HEK293T (cell line): ENCODE data around the gene CYP4F8.

Experiments used
- CTCF ChIA-PET: fragments of 350-600 bp; formaldehyde crosslinking; extraction: SDS; loops from one replicate; lab custom pipeline; 2021; ENCODE audit warnings: antibody characterized with exemption, inconsistent platforms; lab: Yijun Ruan, JAX
- POLR2A ChIA-PET: fragments of 350-600 bp; formaldehyde crosslinking; extraction: SDS; loops from one replicate; lab custom pipeline; 2020; ENCODE audit warnings: antibody characterized with exemption, inconsistent platforms; lab: Yijun Ruan, JAX
- DNase-seq: peaks from one replicate; pipeline ENCODE4 v3.0.0; 2012; ENCODE audit warnings: mixed read lengths; ENCODE audit errors: extremely low spot score
- ARNT ChIP-seq: fragments of 450-650 bp; IDR thresholded peaks from 2 replicates; pipeline ENCODE4 v1.6.1; 2017; ENCODE audit warnings: mild to moderate bottlenecking
- BHLHE40 ChIP-seq: fragments of 450-650 bp; IDR thresholded peaks from 2 replicates; pipeline ENCODE4 v1.6.1; 2016; ENCODE audit warnings: mild to moderate bottlenecking, moderate library complexity, borderline replicate concordance
- CTBP1 ChIP-seq: fragments of 450-650 bp; IDR thresholded peaks from 2 replicates; pipeline ENCODE4 v1.6.1; 2016; ENCODE audit warnings: borderline replicate concordance
- ELF4 ChIP-seq: fragments of 450-650 bp; IDR thresholded peaks from 2 replicates; pipeline ENCODE4 v1.6.1; 2017; ENCODE audit warnings: antibody characterized with exemption
- FOXA1 ChIP-seq: fragments of 450-650 bp; IDR thresholded peaks from 2 replicates; pipeline ENCODE4 v1.6.1; 2016; ENCODE audit warnings: mild to moderate bottlenecking
- FOXK2 ChIP-seq: fragments of 450-650 bp; IDR thresholded peaks from 2 replicates; pipeline ENCODE4 v1.6.1; 2016; ENCODE audit warnings: mild to moderate bottlenecking
- FOXM1 ChIP-seq: fragments of 450-650 bp; IDR thresholded peaks from 2 replicates; pipeline ENCODE4 v1.6.1; 2017; ENCODE audit warnings: mild to moderate bottlenecking, borderline replicate concordance
- HDGF ChIP-seq: fragments of 450-650 bp; IDR thresholded peaks from 2 replicates; pipeline ENCODE4 v1.6.1; 2017; ENCODE audit warnings: antibody characterized with exemption, borderline replicate concordance
- L3MBTL2 ChIP-seq: fragments of 450-650 bp; conservative IDR thresholded peaks from 2 replicates; pipeline ENCODE4 v1.6.1; 2016; ENCODE audit warnings: mild to moderate bottlenecking
- LEF1 ChIP-seq: fragments of 450-650 bp; IDR thresholded peaks from 2 replicates; pipeline ENCODE4 v1.6.1; 2017; ENCODE audit warnings: mild to moderate bottlenecking, borderline replicate concordance
- NFRKB ChIP-seq: fragments of 450-650 bp; IDR thresholded peaks from 2 replicates; pipeline ENCODE4 v1.6.1; 2016; ENCODE audit warnings: mild to moderate bottlenecking, moderate library complexity
- SP1 ChIP-seq: fragments of 450-650 bp; IDR thresholded peaks from 2 replicates; pipeline ENCODE4 v1.6.1; 2017
- SUZ12 ChIP-seq: fragments of 450-650 bp; IDR thresholded peaks from 2 replicates; pipeline ENCODE4 v1.6.1; 2016; ENCODE audit warnings: mild to moderate bottlenecking
- TARDBP ChIP-seq: fragments of 450-650 bp; IDR thresholded peaks from 2 replicates; pipeline ENCODE4 v1.6.1; 2016
- ZNF384 ChIP-seq: fragments of 450-650 bp; IDR thresholded peaks from 2 replicates; pipeline ENCODE4 v1.6.1; 2016
- TF ChIP-seq, protein P1 (sequence below): fragments of 450-650 bp; IDR thresholded peaks from 2 replicates; pipeline ENCODE4 v1.6.1; 2016

The CYP4F8 gene

DNA sequence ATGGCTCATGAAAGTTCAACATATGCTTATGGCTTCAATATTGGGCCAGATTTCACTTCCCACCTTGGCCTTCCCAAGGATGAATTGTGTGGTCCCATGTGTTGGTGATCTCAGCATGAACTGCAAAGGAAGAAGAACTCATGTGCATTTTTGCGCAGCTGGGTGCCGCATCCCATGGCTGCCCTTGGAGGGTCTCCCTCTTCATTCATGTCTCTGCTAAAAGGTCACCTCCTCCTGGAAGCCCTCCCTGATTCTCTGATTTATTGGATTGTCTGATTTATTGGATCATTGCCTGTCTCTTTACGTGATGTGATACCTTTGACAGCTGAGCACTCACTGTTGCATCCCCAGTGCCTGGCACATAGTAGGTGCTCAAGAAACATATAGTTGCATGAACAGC, 1.7 kb upstream of the CYP4F8 start:
- TF ChIP-seq SP1: no peak
- no peak for TF ChIP-seq LEF1
- TF ChIP-seq L3MBTL2: no peak
- TF ChIP-seq ZNF384: no peak
- TF ChIP-seq ARNT: no peak
- TF ChIP-seq HDGF: no peak
- no peak for TF ChIP-seq NFRKB
- TF ChIP-seq SUZ12: no peak
- TF ChIP-seq FOXM1: no peak
- no peak for TF ChIP-seq CTBP1
- TF ChIP-seq ELF4: no peak
- TF ChIP-seq TARDBP: no peak
- no peak for TF ChIP-seq BHLHE40
- no peak for TF ChIP-seq FOXK2
- TF ChIP-seq, protein P1, sequence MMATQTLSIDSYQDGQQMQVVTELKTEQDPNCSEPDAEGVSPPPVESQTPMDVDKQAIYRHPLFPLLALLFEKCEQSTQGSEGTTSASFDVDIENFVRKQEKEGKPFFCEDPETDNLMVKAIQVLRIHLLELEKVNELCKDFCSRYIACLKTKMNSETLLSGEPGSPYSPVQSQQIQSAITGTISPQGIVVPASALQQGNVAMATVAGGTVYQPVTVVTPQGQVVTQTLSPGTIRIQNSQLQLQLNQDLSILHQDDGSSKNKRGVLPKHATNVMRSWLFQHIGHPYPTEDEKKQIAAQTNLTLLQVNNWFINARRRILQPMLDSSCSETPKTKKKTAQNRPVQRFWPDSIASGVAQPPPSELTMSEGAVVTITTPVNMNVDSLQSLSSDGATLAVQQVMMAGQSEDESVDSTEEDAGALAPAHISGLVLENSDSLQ: no peak
- TF ChIP-seq FOXA1: no peak
- DNase-seq: no peak
- CTCF ChIA-PET: no interaction called here
- POLR2A ChIA-PET: no interaction called here

DNA sequence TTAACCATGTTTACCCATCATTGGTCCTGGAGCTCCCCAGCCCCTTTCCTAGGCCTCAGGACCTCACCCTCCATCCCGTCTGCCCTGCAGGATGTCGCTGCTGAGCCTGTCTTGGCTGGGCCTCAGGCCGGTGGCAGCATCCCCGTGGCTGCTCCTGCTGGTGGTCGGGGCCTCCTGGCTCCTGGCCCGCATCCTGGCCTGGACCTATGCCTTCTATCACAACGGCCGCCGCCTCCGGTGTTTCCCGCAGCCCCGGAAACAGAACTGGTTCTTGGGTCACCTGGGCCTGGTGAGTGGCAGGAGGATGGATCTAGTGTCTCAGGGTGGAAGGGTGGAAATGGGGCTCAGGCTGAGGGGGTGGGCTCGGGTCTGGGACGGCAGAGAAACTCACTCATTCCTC, 508 bp downstream of the CYP4F8 start:
- ChIA-PET CTCF (no interaction called here), POLR2A (no interaction called here)
- TF ChIP-seq TARDBP (no peak), LEF1 (no peak), SP1 (no peak), L3MBTL2 (no peak), ELF4 (no peak), SUZ12 (no peak), BHLHE40 (no peak), CTBP1 (no peak)
- TF ChIP-seq, protein P1: no peak
- no peak for DNase-seq

DNA sequence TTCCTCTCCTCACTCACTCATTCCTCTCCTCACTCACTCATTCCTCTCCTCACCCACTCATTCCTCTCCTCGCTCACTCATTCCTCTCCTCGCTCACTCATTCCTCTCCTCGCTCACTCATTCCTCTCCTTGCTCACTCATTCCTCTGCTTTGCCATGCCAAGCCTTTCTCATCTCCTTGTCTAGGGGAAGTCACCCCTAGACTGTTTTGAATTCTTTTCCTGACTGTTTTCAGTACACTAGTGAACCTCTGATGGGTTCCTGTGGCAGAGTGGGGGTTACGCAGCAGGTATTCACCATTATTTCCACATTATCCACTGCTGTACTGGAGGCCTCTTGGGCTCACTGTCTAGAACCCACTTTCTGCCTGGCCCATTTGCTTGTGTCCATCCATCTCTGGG, 1.2 kb downstream of the CYP4F8 start:
- TF ChIP-seq TARDBP (no peak), FOXK2 (no peak), ZNF384 (no peak)
- ChIA-PET POLR2A (no interaction called here), CTCF (no interaction called here)
- DNase-seq: no peak

DNA sequence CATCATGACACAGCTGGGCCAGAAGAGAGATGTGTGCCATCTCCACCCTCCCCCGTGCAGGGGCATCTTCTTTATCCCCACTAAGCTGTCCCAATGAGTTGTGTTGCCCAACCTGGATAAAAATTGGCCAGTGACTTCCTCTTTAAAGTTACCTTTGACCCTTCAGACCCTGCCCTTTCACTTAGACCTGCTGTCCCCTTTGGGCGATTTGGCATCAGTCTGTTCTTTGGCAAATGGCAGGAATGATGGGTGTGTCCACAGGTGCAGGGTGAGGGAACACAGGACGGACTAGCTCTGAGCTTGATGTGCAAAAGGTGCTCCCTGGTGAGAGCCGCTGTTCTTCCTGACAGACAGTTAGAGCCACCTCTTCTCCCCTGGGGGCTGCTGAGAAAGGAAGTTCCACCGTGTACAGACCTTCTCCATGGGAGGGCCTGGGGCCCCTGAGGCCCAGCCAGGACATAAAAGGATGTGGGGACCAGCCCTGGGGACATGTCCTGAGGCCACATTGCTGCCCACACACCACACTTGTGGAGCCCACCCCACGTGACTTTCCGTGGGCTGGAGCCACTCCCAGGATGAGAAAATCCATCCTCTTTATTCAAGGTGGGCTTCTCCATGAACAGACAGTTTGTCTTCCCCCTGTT, 1.7 kb downstream of the CYP4F8 start:
- ChIA-PET POLR2A (no interaction called here), CTCF (no interaction called here)
- TF ChIP-seq, protein P1: no peak
- TF ChIP-seq FOXK2 (no peak), TARDBP (no peak), L3MBTL2 (no peak), SP1 (no peak), FOXM1 (no peak), FOXA1 (no peak), ZNF384 (no peak)
- DNase-seq: no peak

DNA sequence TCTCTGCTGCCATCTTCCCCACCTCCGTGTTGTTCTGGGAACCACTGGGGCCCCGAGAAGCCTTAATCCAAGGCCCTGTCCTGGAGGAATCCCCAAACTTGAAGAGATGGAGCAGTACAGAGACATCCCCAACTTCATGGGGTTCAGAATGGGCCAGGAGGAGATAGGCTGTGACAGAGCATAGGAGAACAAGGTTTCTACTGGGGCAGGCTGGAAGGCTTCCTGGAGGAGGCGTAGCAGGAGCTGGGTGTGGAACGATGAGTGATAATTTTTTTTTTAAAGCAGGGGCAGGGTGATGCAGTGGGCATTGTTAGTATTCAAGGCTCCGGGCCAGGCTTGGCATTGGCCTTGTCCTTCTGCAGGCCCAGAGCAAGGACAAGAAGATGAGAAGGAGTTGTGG, 3.3 kb downstream of the CYP4F8 start:
- TF ChIP-seq SP1 (no peak), ZNF384 (no peak), HDGF (no peak)
- POLR2A ChIA-PET: no interaction called here
- no peak for DNase-seq
- CTCF ChIA-PET: no interaction called here

DNA sequence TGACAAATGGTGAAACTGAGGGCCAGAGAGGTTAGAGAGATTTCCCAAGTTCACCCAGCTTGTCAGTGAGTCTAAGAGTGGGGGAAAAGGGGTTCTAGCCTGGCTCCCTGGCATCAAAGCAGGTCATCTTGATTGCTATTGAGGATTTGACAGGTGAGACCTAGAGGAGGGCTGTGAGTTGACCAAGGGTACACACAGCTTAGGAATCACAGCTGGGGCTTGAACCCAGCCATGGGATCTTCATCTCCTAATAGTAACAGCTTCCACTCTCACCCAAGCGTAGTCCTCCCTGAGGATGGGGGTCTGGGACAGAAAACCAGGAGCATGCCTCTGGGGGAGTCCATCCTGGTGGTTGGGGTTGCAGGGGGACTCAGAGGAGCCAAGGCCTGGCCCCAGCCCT, 6.8 kb downstream of the CYP4F8 start:
- CTCF ChIA-PET: no interaction called here
- POLR2A ChIA-PET: no interaction called here
- DNase-seq: no peak
- TF ChIP-seq ZNF384: no peak
- TF ChIP-seq SUZ12: no peak
- no peak for TF ChIP-seq FOXK2
- no peak for TF ChIP-seq SP1
- TF ChIP-seq ELF4: no peak
- TF ChIP-seq NFRKB: no peak
- TF ChIP-seq CTBP1: no peak
- TF ChIP-seq FOXM1: no peak
- no peak for TF ChIP-seq L3MBTL2
- no peak for TF ChIP-seq BHLHE40
- TF ChIP-seq TARDBP: no peak
- no peak for TF ChIP-seq HDGF
- no peak for TF ChIP-seq FOXA1
- no peak for TF ChIP-seq LEF1
- TF ChIP-seq ARNT: no peak
- TF ChIP-seq, protein P1: no peak
